ENCODE data around the gene PNPLA7. TPM values are rescaled to one million over a fixed set of nuclear protein-coding genes. Genes with fewer than 3 reads are reported as not detected.

PNPLA7 gene
- total RNA-seq, 1 experiment from 2014 or later: 1.8 TPM

DNA sequence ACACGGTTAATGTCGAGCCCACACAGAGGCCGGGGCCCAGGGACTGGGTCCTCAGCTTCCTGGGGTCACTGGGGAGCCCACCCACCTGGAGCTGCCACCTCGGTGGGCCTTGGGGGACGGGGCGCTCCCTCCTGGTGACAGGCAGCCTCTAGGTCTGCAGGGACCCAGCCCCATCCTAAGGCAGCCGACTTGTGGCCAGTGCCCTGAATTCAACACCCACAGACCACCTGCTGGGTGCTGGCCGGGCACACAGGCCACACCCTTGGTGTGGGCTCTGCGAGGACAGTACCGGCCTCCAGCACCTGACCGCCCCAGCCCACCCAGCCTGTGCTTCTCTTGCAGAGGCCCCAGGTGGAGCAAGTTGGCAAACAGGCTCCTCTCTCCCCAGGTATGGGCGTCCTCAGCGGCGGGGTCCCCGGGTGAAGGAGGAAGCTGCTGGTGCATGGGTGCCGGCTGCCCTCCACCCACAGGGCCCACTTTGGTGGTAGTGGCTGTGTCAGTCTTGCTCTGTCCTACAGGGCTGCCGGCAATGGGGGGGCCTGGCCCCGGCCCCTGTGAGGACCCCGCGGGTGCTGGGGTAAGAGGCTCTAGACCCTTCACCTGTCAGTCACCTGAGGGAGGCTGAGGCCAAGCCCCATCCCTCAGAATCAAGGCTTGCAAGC is 117.4 kb downstream of the PNPLA7 start:
- no TSS peak for BruUV-seq (replicated peaks)
- Histone ChIP-seq H3K9me3 (ENCODE audit: control insufficient read depth in 1 of 2, insufficient read depth in 1 of 2, low read depth in 1 of 2, low read length in 2 of 2) (no peaks in the 10 kb centered on the region), H3K9me2 (ENCODE audit: insufficient read depth) (no peaks in the 10 kb centered on the region), H3K27me3 (ENCODE audit: insufficient read depth, low read length) (no peaks in the 10 kb centered on the region), H3K4me1 (ENCODE audit: control insufficient read depth in 1 of 2, insufficient read depth in 2 of 2, low read length in 2 of 2) (peaks cover 36 to 50% of the 10 kb centered on the region in 2 experiments), H3K4me2 (ENCODE audit: low read length) (no peak overlapping the region), H3K79me2 (ENCODE audit: insufficient read depth, low read length) (no peaks in the 10 kb centered on the region), H3K9ac (ENCODE audit: low read length) (no peak overlapping the region), H3K4me3 (replicated peaks in 1 of 2; ENCODE audit: low read depth in 1 of 2, low read length in 2 of 2) (no peak overlapping the region), H3K36me3 (ENCODE audit: control insufficient read depth in 1 of 2, insufficient read depth in 2 of 2, low read length in 2 of 2) (no peaks in the 10 kb centered on the region), H4K20me1 (ENCODE audit: insufficient read depth) (no peaks in the 10 kb centered on the region), H2AFZ (ENCODE audit: low read depth, low read length, poor library complexity, severe bottlenecking) (no peak overlapping the region), H3K27ac (ENCODE audit: low read depth, low read length) (no peak overlapping the region; the same call in 1 of the 2 replicates)
- ATAC-seq: no peak
- DNase-seq (ENCODE audit: low read depth, low spot score): no peak
- POLR2A ChIA-PET: interaction anchor here (1.1 kb wide), 1 partner anchor 8 kb away, joined by 4 read pairs; the partner anchor contains the start of gene ENTPD8
- RAD21 ChIA-PET (ENCODE audit: low non-redundant PET in 1 of 2, low total read pairs in 2 of 2, uncharacterized antibody in 2 of 2, unreplicated experiment in 2 of 2): no interaction called here
- intact Hi-C loops (cut with micrococcal nuclease): no loop called here
- TF ChIP-seq YY1 (IDR thresholded peaks at IDR 0.05; ENCODE audit: extremely low read depth, insufficient replicate concordance, low read depth, low read length) (no peak), TCF7L2 (IDR thresholded peaks at IDR 0.05; ENCODE audit: borderline replicate concordance, extremely low read depth, insufficient read depth, insufficient read length) (no peak), ZNF274 (IDR thresholded peaks at IDR 0.05; ENCODE audit: low read depth, low read length) (no peak), EZH2 (IDR thresholded peaks at IDR 0.05) (no peak), REST (IDR thresholded peaks at IDR 0.05; ENCODE audit: low read depth) (no peak), CEBPB (IDR thresholded peaks at IDR 0.05; ENCODE audit: low read depth) (no peak), CTCF (IDR thresholded peaks at IDR 0.05 in 2 of 3, conservative IDR thresholded peaks at IDR 0.05 in 1 of 3; ENCODE audit: borderline replicate concordance in 1 of 3, insufficient read depth in 1 of 3, low read depth in 2 of 3, low read length in 2 of 3) (no peak), POLR2A (IDR thresholded peaks at IDR 0.05; ENCODE audit: borderline replicate concordance, extremely low read depth, insufficient read depth, insufficient read length) (no peak), ZFX (IDR thresholded peaks at IDR 0.05) (no peak)
- CTCF ChIA-PET: no interaction called here
